ENCODE data around the gene FTH1.

- TF ChIP-seq CTCF (conservative IDR thresholded peaks at IDR 0.05; ENCODE audit: low read depth, low read length) (no peak), EZH2 (IDR thresholded peaks at IDR 0.05; ENCODE audit: borderline replicate concordance, low read depth, low read length, poor library complexity, severe bottlenecking) (no peak)
These were observed 36.5 kb downstream of the FTH1 start for GRCh38 chr11:61930933-61931332.
